Hepatocyte (in vitro differentiated cells): ENCODE measurements around the gene PGLYRP4. TPM values are rescaled to one million over a fixed set of nuclear protein-coding genes. Genes with fewer than 3 reads are reported as not detected.
"Not testable (repeated sequence)": the region's sequence is repeated elsewhere in the genome, so short reads cannot be mapped to it uniquely, and the experiment has no call there.

Experiments used
- DNase-seq: peaks from one replicate; pipeline ENCODE4 v3.0.0-alpha.2; 2016; ENCODE audit warnings: low spot score
- H2AFZ ChIP-seq: fragments of 200-600 bp; sonication (generic); 2 replicates; pipeline ENCODE4 v1.6.0; 2016; ENCODE audit warnings: antibody characterized with exemption, mild to moderate bottlenecking
- H3K27ac ChIP-seq: fragments of 200-600 bp; sonication (generic); 2 replicates; pipeline ENCODE4 v1.5.1; 2016; ENCODE audit warnings: mild to moderate bottlenecking
- H3K27me3 ChIP-seq: fragments of 200-600 bp; sonication (generic); 2 replicates; pipeline ENCODE4 v1.6.1; 2016
- H3K36me3 ChIP-seq: fragments of 200-600 bp; sonication (generic); replicated peaks from 2 replicates; pipeline ENCODE4 v1.5.1; 2016; ENCODE audit warnings: low read depth; ENCODE audit not compliant: insufficient read depth
- H3K4me1 ChIP-seq: fragments of 200-600 bp; sonication (generic); 2 replicates; pipeline ENCODE4 v1.5.1; 2016; ENCODE audit warnings: mild to moderate bottlenecking, moderate library complexity; ENCODE audit not compliant: insufficient read depth
- H3K4me2 ChIP-seq: fragments of 200-600 bp; sonication (generic); 2 replicates; pipeline ENCODE4 v1.6.0; 2016
- H3K4me3 ChIP-seq: fragments of 200-600 bp; sonication (generic); 2 replicates; pipeline ENCODE4 v1.5.1; 2016; ENCODE audit warnings: mild to moderate bottlenecking
- H3K79me2 ChIP-seq: fragments of 200-600 bp; sonication (generic); 2 replicates; pipeline ENCODE4 v1.6.0; 2017; ENCODE audit warnings: mild to moderate bottlenecking
- H3K9me2 ChIP-seq: fragments of 200-600 bp; sonication (generic); replicated peaks from 2 replicates; pipeline ENCODE4 v1.6.0; 2017; ENCODE audit warnings: mild to moderate bottlenecking; ENCODE audit not compliant: insufficient read depth
- H3K9me3 ChIP-seq: fragments of 200-600 bp; sonication (generic); 2 replicates; pipeline ENCODE4 v1.5.1; 2016; ENCODE audit warnings: low read depth, mild to moderate bottlenecking
- H4K20me1 ChIP-seq: fragments of 200-600 bp; sonication (generic); 2 replicates; pipeline ENCODE4 v1.6.0; 2016; ENCODE audit warnings: mild to moderate bottlenecking; ENCODE audit not compliant: insufficient read depth, poor library complexity, severe bottlenecking
- EZH2 ChIP-seq: fragments of 200-600 bp; sonication (generic); IDR thresholded peaks from 2 replicates; pipeline ENCODE4 v1.6.1; 2016; ENCODE audit warnings: antibody characterized with exemption, mild to moderate bottlenecking, borderline replicate concordance
- EZH2phosphoT487 ChIP-seq: fragments of 200-600 bp; sonication (generic); IDR thresholded peaks from one replicate; pipeline ENCODE4 v1.6.1; 2018; ENCODE audit warnings: antibody characterized with exemption, mild to moderate bottlenecking, low read depth, moderate library complexity; ENCODE audit not compliant: unreplicated experiment, severe bottlenecking
- WGBS: methylation state at CpG from one replicate; pipeline ENCODE4 v1.1.6; 2016; ENCODE audit warnings: low lambda C conversion rate; ENCODE audit errors: missing lambda C conversion rate; 5-methylcytosine and 5-hydroxymethylcytosine counted together
- polyA plus RNA-seq: library from polyadenylated mRNA; unstranded; fragments of >200 nt; fragmentation: Nextera tagmentation; extraction: Ambion mirVana; gene quantifications from 2 replicates; pipeline ENCODE4 v1.2.1, GENCODE V29; 2016
- total RNA-seq: library from RNA; depleted of rRNA; stranded (reverse); fragments of >200 nt; gene quantifications from 2 replicates; pipeline ENCODE4 v1.2.3, GENCODE V29; 2014
- TF ChIP-seq, protein P1 (sequence below): fragments of 200-600 bp; sonication (generic); IDR thresholded peaks from 2 replicates; pipeline ENCODE4 v1.5.1; 2016; ENCODE audit warnings: antibody characterized with exemption, mild to moderate bottlenecking; ENCODE audit not compliant: poor library complexity

PGLYRP4 gene
- total and polyA plus RNA-seq, 2 experiments from 2014 or later, result not detected

DNA sequence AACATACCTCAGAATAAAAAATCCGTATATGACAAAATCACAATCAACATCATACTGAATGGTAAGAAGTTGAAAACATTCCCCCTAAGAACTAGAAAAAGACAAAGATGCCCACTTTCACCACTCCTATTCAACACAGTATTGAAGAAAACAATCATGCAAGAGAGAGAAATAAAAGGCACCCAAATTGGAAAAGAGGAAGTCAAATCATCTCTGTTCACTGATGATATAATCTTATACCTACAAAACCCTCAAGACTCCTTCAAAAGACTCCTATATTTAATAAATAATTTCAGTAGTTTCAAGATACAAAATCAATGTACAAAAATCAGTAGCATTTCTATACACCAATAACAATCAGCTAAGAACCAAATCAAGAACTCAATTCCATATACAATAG lies 14.7 kb downstream of the PGLYRP4 start:
- Histone ChIP-seq H3K4me1 (no peaks in the 10 kb centered on the region), H4K20me1 (no peaks in the 10 kb centered on the region), H2AFZ (no peak overlapping the region), H3K9me2 (no peaks in the 10 kb centered on the region), H3K27me3 (no peaks in the 10 kb centered on the region), H3K9me3 (no peaks in the 10 kb centered on the region), H3K36me3 (no peaks in the 10 kb centered on the region), H3K27ac (no peak overlapping the region), H3K4me3 (no peak overlapping the region), H3K79me2 (no peaks in the 10 kb centered on the region), H3K4me2 (no peak overlapping the region)
- 82% methylated on average over 1 of the region's 1 CpG for WGBS
- no peak for DNase-seq
- TF ChIP-seq EZH2phosphoT487 (no peak), EZH2 (no peak)
- TF ChIP-seq, protein P1, sequence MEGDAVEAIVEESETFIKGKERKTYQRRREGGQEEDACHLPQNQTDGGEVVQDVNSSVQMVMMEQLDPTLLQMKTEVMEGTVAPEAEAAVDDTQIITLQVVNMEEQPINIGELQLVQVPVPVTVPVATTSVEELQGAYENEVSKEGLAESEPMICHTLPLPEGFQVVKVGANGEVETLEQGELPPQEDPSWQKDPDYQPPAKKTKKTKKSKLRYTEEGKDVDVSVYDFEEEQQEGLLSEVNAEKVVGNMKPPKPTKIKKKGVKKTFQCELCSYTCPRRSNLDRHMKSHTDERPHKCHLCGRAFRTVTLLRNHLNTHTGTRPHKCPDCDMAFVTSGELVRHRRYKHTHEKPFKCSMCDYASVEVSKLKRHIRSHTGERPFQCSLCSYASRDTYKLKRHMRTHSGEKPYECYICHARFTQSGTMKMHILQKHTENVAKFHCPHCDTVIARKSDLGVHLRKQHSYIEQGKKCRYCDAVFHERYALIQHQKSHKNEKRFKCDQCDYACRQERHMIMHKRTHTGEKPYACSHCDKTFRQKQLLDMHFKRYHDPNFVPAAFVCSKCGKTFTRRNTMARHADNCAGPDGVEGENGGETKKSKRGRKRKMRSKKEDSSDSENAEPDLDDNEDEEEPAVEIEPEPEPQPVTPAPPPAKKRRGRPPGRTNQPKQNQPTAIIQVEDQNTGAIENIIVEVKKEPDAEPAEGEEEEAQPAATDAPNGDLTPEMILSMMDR, result no peak

DNA sequence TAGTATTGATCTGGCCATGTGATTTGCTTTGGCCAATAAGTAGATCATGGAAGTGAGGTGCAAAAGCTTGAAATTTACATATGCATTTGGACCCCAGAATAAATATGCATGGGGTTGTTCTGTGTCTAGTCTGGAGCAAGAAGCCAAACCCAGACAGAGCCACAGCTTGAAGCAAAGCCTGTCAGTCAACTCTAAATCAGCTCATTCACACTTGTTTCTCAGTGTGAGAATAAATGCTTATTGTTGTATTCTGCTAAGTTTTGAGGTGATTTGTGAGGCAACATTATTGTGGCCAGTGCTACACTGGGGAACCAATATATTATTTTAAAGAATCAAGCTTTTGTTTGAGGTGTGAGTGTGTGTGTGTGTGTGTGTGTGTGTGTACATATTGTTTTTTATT lies 23.7 kb downstream of the PGLYRP4 start:
- Histone ChIP-seq H3K4me1 (no peaks in the 10 kb centered on the region), H3K4me3 (no peak overlapping the region), H3K27me3 (no peaks in the 10 kb centered on the region), H2AFZ (no peak overlapping the region), H3K36me3 (no peaks in the 10 kb centered on the region), H3K4me2 (no peak overlapping the region), H3K27ac (no peak overlapping the region), H3K9me2 (no peaks in the 10 kb centered on the region), H4K20me1 (no peaks in the 10 kb centered on the region), H3K79me2 (no peaks in the 10 kb centered on the region), H3K9me3 (no peaks in the 10 kb centered on the region)
- TF ChIP-seq EZH2 (no peak), EZH2phosphoT487 (no peak)
- TF ChIP-seq, protein P1, result no peak
- no peak for DNase-seq

DNA sequence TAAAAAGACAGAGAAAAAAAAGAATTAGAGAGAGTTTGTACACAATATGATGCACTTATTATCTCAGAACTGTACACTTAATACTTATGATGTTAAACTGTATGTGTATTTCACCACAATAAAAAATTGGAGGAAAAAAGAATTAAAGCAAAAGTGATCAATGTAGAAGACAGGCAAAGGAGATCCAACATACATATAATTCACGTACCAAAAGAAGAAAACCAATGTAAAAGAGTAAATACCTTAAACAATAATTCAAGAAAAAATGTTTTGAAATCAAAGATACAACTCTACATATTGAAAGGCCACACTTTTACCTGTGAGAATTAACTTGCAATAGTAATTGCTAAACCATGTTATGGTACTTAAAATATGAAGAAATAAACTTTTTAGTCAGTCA lies 26.1 kb downstream of the PGLYRP4 start:
- no peak overlapping the region for H3K4me2 ChIP-seq
- no peaks in the 10 kb centered on the region for H3K36me3 ChIP-seq
- 0% methylated on average over 1 of the region's 1 CpG for WGBS
- no peak for DNase-seq
- H3K9me3 ChIP-seq, result no peaks in the 10 kb centered on the region
- no peak for TF ChIP-seq EZH2
- TF ChIP-seq EZH2phosphoT487, result no peak
- TF ChIP-seq, protein P1, result no peak
- no peaks in the 10 kb centered on the region for H3K79me2 ChIP-seq
- H4K20me1 ChIP-seq, result no peaks in the 10 kb centered on the region
- no peaks in the 10 kb centered on the region for H3K27me3 ChIP-seq
- H3K4me3 ChIP-seq, result no peak overlapping the region
- no peak overlapping the region for H3K27ac ChIP-seq
- no peaks in the 10 kb centered on the region for H3K4me1 ChIP-seq
- no peaks in the 10 kb centered on the region for H3K9me2 ChIP-seq
- H2AFZ ChIP-seq, result no peak overlapping the region

DNA sequence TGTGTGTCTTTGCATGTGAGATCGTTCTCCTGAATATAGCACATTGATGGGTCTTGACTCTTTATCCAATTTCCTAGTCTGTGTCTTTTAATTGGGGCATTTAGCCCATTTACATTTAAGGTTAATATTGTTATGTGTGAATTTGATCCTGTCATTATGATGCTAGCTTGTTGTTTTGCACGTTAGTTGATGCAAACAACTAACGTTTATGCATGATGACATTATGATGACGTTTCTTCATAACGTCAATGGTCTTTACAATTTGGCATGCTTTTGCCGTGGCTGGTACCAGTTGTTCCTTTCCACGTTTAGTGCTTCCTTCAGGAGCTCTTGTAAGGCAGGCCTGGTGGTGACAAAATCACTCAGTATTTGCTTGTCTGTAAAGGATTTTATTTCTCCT lies 30.5 kb downstream of the PGLYRP4 start:
- H2AFZ ChIP-seq, H3K27me3 ChIP-seq, H4K20me1 ChIP-seq, H3K4me1 ChIP-seq, H3K4me2 ChIP-seq, H3K79me2 ChIP-seq, H3K9me3 ChIP-seq, H3K9me2 ChIP-seq, DNase-seq, H3K4me3 ChIP-seq, H3K36me3 ChIP-seq, H3K27ac ChIP-seq: not testable (repeated sequence)
- WGBS, result 71% methylated on average over 7 of the region's 7 CpGs

DNA sequence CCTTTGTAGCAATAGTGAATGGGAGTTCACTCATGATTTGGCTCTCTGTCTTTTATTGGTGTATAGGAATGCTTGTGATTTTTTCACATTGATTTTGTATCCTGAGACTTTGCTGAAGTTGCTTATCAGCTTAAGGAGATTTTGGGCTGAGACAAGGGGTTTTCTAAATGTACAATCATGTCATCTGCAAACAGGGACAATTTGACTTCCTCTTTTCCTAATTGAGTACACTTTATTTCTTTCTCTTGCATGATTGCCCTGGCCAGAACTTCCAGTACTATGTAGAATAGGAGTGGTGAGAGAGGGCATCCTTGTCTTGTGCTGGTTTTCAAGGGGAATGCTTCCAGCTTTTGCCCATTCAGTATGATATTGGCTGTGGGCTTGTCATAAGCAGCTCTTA lies 32.6 kb downstream of the PGLYRP4 start:
- H3K4me1 ChIP-seq, H3K79me2 ChIP-seq, DNase-seq, H3K4me2 ChIP-seq, H3K9me2 ChIP-seq, H4K20me1 ChIP-seq, H3K4me3 ChIP-seq, H3K27ac ChIP-seq, H3K9me3 ChIP-seq, H2AFZ ChIP-seq, H3K36me3 ChIP-seq, H3K27me3 ChIP-seq: not testable (repeated sequence)

DNA sequence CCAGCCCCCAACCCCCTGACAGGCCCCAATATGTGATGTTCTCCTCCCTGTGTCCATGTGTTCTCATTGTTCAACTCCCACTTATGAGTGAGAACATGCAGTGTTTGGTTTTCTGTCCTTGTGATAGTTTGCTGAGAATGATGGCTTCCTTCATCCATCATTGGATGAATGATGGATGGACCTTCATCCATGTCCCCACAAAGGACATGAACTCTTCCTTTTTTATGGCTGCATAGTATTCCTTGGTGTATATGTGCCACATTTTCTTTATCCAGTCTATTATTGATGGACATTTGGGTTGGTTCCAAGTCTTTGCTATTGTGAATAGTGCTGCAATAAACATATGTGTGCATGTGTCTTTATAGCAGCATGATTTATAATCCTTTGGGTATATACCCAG lies 34.3 kb downstream of the PGLYRP4 start:
- not testable (repeated sequence) for H2AFZ ChIP-seq, H3K36me3 ChIP-seq, DNase-seq, H3K9me3 ChIP-seq, H4K20me1 ChIP-seq, H3K79me2 ChIP-seq, H3K9me2 ChIP-seq, H3K4me2 ChIP-seq, H3K27ac ChIP-seq, H3K4me1 ChIP-seq, H3K4me3 ChIP-seq, H3K27me3 ChIP-seq
